Measurements from ENCODE around the gene PROM1.

Gene PROM1

DNA sequence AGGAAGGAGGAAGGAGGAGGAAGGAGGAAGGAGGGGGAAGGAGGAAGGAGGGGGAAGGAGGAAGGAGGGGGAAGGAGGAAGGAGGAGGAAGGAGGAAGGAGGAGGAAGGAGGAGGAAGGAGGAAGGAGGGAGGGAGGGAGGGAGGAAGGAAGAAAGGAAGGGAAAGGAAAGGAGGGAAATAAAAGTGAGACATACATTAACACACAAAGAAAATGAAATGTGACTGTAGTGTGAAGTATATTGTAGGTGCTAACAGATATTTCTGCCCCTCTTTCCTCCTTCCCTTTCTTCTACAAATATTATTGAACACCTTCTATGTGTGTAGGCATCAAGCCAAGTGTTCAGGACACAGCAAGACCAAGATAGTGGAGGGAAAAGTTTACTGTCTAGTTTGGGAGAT, 26.4 kb upstream of the PROM1 start:
- DNase-seq (ENCODE audit: low read depth in 2 of 2) = no peak

DNA sequence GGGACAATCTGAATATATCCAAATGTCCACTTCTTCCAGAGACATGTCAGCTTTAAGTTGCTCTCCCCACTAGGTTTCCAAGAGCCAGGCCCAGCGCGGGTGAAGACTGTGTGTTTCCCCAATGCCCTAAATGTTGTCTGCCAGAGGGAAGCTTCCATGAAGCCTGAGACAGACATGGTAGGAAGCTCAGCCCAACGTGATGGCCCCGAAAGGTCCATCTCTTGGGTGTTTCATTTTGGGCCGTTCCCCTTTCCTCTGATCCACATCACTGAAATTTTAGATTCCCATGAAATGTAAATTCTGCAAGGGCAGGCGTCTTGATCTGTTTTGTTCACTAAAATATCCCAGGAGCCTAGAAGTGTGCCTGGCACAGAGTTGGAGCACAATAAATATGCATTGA, 25.4 kb upstream of the PROM1 start:
- DNase-seq (ENCODE audit: low read depth in 2 of 2) = no peak

DNA sequence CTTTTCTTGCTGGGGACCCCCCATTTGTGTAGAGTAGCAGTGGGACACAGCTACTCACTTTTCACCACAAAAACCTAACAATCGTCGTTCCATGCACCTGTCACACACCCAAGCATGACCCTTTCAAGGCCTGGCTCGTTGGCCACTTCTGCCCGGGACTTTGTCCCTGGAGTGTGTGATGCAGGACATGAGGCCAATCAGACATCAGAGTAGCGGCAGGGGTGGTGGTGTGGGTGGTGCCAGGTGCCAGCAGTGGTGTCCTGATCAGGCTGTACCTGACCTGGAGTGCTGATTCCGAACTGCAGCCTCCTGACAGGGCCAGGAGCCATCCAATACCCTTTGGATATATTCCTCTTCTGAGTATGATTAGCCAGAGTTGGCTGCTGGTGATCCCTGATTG, 23.1 kb upstream of the PROM1 start:
- DNase-seq (ENCODE audit: low read depth in 2 of 2) = no peak

DNA sequence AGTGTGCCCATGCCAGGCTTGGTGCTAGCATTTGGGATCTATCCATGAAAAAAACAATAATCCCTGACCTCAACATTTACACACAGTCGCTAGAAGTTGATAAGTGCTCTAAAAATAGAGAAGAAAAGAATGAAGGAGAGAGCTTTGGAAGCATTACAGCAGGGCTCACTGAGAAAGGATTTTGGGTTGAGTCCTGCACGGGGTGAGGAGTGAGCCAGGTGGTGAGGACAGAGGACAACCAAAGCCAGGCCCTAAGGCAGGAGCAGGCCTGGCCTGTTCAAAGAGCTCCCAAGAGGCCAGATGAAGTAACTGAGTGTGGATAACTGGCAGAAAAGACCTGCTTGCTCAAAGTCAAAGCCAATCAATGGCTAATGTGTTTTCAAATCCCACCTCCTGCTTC, 20.7 kb upstream of the PROM1 start:
- DNase-seq (ENCODE audit: low read depth in 2 of 2) = no peak

DNA sequence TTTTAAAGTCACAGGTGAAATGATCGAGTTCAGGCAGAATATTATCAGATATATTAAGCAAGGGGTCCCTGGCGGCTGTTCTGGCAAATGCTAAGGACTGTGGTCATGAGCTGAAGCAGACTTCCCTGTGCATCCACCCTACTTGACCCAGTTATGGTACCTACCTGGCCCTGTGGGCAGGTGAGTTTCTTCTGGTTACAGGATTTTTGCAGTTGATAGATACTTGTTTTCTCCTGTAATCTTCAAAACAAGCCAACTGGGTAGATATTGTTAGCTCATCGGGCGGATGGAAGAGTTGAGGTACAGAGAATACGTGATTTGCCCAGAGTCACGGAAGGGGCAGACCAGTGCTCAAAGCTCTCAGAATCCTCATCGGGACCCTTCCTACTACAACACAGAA, 18.5 kb upstream of the PROM1 start:
- DNase-seq (ENCODE audit: low read depth in 2 of 2) = no peak

DNA sequence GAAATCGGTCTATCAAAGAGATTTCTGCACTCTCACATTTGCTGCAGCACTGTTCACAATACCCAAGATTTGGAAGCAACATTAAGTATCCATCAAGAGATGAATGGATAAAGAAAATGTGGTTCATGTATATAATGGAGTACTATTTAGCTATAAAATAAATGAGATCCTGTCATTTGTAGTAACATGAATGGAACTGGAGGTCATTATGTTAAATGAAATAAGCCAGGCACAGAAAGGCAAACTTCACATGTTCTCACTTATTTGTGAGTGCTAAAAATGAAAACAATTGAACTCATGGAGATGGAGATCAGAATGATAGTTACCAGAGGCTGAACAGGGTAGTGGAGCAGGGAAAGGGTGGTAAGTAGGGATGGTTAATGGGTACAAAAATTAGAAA, 17.0 kb upstream of the PROM1 start:
- no peak for DNase-seq (ENCODE audit: low read depth in 2 of 2)

DNA sequence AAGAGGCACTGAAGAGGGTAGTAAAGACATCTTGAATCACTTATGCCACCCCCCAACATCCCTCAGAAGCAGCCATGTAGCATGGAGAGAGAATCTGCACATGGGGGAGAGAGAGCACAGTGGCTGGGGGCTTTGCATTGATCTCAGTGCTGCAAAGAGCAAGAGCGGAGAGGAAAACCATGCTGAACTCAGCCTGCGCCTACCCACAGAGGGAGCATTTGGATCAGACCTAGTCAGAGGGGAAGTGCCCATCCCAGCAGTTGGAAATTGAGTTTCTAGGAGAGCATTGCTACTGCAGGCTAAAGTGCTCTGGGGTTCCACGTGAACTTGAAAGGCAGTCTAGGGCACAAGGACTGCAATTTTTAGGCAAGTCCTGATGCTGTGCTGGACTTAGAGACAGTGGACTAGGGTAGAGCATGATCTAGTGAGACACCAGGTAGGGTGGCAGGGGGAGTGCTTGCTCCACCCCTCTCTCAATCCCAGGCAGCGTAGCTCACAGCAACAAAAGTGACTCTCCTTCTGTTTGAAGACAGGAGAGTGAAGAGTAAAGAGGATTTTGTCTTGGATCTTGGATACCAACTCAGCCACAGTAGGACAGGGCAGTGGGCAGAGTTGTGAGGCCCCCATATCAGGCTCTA, 9.0 kb upstream of the PROM1 start:
- DNase-seq (ENCODE audit: low read depth in 2 of 2) = no peak

DNA sequence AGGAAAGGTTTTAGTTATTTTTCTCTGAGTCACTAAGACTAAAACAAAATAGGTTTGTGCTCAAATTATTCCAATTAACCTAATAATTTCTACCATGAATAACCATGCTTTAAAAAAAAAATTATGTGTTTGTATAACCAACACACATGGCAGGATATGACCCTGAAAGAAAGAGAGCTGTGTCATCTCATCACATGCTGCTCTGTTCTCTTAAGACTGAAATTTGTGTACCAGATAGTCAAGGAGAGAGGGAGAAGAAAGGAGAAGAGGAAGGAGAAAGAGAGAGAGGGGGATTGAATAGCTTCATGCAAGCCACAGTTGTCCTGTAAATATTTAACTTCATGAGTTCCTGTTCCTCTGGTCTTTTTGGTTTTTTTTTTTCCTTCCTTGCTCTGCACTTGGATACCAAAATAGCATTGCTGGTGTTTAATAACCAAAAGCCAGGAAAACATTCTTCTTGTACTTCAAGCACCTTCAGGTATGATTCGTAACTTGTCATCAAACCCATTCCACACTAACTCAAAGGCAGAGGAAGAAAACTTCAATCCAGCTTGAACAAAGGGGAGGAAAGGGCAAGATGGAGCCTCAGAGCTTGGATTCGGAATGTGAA, 6.4 kb upstream of the PROM1 start:
- DNase-seq (ENCODE audit: low read depth in 2 of 2) = no peak

DNA sequence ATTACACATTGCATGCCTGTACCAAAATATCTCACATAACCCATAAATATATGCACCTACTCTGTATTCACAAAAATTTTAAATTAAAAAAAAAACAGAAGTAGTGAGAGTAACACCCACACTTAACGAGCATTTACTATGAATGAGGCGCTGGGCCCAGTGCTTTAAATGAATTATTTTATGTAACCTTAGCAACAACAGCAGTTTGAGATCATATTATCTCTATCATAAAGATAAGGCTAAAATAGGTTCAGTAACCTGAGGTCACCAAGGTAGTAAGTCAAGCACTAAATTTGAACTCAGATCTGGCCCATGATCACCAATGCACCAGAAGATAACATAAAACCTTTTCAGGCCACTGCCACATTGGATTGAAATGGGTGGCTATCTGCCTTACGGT, 5.3 kb upstream of the PROM1 start:
- DNase-seq (ENCODE audit: low read depth in 2 of 2) = no peak

DNA sequence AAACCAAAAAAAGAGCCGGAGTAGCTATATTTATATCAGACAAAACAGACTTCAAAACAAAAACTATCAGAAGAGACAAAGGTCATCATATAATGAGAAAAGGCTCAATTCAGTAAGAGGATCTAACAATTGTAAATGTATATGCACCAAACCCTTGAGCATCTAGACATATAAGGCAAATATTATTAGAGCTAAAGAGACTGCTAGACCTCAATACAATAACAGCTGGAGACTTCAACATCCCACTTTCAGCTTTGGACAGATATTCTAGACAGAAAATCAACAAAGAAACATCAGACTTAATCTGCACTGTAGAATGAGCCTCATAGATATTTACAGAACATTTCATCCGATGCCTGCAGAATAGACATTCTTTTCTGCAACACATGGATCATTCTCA, 4.8 kb upstream of the PROM1 start:
- DNase-seq (ENCODE audit: low read depth in 2 of 2) = no peak

DNA sequence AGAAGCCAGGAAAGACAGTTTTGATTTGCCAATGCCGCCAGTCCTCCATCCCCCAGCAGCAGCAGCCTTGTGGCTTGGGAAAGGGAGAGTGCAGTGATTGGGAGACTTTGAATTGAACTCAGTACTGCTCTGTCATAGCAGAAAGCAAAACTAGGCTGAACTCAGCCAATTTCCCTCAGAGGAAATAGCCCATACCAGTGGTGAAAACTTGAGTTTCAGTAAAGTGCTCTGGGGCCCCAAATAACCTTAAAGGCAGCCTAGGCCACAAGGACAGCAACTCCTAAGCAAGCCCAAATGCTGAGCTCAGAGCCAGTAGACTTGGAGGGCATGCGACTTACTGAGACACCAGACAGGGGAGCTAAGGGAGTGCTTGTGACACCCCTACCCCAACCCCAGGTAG, 2.0 kb upstream of the PROM1 start:
- DNase-seq (ENCODE audit: low read depth in 2 of 2) = no peak

DNA sequence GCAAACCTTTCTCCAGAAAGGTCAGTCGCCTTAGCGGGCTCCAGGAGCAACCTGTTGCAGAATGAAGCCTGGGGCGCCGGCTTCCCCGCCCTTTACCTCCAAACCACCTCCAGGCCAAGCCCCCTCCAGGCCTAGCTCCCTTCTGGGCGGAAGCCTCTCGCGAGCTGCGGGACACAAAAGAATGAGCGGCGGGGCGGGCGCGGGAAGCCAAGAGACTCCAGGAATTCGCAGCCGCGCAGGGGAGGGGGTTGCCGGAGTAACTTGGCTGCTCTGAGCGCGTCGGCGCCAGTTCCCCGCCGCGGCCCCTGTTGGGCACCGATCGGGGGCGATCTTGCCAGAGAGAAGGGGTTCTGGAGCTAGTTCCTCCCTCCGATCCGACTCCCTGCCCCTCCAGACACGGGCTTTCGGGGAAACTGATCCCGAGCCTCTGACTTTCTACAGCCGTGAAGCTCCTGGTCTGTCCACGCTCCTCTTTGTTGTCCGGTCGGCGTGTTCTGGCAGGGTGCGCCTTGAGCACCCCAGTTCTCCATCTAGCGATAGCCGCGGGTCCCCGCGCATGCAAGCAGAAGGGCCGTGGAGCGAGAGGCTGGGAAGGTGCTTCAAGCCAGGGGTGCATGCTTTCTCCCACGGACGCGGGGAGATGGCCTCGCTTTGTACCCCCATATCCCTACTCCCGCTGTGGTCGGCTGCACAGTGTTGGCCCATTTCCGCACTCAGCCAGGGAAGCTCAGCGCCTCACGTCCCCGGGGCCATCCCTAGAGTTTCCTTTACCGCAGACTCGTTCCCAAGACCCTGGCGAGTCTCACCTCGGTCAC, 1.2 kb downstream of the PROM1 start:
- peak in 1 of 2 donors; percentile 16 for DNase-seq (ENCODE audit: low read depth in 2 of 2)

DNA sequence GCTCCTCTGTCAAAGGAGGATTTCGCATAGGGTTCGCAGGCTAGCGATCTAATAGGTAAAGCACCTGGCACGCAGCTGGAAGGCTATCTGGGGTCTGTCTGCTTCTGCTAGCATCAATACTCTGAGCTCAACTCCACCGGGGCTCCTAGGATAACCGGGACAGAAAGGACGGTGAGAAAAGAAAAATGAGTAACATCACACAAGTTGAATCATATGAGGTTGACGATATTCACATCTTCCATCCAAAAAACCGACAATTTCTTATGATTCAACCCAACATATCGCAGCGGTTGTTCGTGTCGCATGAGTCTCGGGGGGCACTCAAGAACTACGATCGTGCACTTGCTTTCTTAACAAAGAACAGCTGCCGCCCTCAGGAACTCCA, 1.8 kb downstream of the PROM1 start:
- DNase-seq (ENCODE audit: low read depth in 2 of 2) = no peak

DNA sequence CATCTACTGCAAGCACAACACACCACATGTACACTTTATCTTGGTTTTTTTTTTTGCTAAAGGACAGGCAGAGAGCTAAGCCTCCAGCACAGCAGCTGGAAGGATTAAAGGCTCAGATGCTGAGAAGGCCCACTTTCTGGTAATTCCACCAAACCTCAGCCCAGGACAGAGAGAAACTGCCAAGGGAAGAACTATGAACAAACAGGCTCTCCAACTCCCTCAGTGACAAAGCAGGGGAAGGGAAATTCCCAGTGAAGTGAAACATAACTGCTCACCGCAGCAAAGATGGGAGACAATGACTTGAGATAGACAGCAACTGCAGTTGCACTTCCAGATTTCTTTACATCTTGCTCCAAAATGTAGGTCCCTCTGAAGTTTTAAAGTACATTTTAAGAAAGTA, 4.8 kb downstream of the PROM1 start:
- no peak for DNase-seq (ENCODE audit: low read depth in 2 of 2)

DNA sequence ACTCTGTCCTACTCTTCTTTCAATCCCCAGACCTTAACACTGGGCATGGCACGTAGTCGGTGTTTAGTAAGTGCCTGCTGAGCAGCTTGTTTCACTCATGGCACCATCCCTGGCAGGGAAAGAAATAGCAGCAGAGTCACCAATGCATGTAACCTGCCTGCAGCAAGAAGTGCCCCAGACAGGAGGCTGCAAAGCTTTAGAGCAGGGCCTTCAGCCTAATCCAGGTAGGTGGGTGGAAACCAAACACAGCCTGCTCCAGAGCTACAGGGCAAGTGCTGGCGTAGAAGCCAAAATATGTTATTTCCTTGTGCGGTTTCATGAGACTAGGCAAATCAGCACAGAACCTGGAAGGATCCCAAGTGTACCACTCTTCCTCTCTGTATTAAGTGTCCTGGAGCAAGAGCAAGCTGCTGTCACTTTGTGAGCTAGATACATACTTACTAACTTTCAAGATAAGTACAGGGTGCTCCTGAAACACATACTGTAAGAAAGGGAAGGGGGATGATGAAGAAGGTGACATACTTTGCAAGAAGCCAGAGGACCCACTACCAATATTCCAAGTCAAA, 5.5 kb downstream of the PROM1 start:
- DNase-seq (ENCODE audit: low read depth in 2 of 2) = no peak

DNA sequence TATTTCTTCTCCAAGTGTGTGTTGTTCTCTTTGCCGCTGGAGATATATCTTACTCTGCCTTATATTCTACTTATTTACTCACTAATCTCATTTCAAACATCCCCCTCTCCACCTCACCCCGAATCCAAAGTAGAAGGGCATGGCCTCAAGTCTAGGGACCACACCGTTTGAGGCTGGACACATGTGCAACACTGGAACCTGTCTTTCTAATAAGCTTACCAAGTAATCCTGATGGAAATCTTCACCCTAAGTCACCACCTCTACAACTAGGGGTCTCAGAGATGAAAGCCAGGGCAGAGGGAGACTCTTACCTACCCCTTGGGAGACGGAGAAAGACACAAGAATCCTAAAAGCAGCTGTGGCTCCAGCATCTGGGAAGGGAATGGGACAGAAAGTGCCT, 6.0 kb downstream of the PROM1 start:
- DNase-seq (ENCODE audit: low read depth in 2 of 2) = no peak

DNA sequence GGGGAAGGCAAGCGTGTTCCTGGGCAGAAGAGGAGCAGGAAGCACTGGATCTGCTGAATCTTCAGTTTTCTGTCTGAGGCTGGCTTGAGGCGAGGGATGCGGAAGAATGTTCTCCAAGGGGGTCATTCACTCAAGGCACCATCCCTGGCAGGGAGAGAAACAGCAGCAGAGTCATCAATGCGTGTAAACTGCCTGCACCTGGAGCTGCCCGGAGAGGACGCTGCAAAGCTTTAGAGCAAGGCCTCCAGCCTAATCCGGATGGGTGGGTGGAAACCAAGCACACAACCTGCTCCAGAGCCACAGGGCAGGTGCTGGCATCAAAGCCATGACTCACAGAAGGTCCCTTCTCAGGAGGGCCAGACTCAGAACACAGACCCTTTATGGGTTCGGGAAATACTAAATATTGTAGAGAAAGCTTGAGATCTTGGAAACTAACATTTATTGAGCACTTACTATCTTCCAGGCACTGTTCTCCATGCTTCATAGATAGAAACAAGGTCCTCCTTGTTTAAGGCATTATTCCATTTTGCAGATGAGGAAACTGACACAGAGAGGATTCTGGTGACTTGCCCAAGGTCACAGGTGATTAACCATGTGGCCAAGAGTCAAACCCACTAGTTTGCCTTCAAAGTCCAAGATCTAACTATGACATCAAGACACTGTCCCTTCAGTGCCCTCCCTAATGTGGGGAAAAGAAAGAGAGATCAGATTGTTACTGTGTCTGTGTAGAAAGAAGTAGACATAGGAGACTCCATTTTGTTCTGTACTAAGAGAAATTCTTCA, 7.7 kb downstream of the PROM1 start:
- DNase-seq (ENCODE audit: low read depth in 2 of 2) = no peak

DNA sequence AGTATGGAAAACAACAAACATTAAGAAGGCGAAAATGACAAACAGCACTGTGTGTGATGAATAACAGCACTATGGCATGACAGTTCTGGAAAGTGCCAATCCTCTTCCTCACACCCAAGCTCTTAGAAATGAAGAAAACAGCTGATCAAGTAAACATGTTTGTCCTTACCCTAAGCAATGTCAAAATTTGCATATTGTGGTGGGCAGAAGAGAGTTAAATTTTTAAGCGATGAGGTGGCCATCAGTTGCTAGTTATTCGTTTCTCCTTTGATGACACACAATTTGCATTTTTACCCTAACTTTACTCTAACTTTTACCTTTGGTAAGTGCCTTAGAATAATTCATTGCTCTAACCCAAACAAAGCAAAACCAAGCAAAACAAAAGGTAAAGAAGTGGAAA, 8.8 kb downstream of the PROM1 start:
- DNase-seq (ENCODE audit: low read depth in 2 of 2) = no peak

DNA sequence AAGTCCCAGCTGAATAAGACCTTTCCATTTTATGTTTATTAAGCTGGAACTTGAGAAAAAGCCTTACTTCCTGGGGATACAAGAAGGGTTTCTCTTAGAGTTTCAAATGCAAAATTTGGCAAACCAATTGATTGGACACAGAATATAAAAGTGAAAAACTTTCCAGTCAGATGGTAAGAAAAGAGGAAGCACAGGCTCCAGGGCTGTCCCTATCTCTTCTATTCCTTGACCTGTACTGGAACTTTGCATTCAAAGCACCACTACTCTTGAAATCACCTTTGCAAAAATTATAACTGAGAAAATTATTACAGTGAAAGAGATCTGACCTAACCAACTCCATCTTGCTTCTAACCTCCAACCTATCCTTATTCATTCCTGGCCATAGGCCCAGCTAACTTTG, 11.7 kb downstream of the PROM1 start:
- no peak for DNase-seq (ENCODE audit: low read depth in 2 of 2)

DNA sequence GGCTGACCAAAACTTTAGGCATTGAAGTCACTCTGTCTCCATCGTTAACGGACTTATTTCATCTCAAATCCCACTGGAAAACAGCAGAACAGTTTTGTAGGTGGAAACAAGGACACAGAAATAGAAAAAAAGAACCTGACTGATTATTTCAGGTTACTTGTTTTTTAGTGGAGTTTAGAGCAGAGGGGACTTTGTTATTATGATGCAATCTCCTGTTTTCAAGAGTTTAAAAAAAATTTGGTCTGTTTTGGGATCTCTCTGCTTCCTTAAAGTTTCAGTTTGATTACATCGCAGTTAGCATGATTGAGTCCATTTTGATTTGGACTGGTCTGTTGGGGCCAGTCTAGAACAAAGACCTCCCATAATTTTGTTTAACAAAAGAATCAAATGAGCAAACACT, 13.6 kb downstream of the PROM1 start:
- DNase-seq (ENCODE audit: low read depth in 2 of 2) = no peak

DNA sequence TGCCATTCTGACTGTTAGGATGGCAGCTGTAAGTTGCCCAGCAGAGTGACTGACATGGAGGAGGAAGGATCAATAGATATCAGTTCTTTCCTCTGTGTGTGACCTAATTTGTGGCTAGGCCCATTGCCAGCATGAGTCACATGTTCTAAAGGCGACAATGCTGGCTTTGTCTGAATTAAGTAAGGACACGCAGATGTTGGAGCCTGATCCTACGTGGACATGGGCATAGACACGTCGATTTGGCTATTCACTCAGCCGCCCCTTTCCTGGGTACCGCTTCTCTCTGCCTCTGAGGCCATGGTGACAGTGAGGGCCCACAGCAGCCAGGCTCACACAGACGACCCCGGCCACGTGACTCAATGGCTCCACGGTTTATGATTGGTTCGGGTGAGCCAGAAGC, 16.3 kb downstream of the PROM1 start:
- no peak for DNase-seq (ENCODE audit: low read depth in 2 of 2)

DNA sequence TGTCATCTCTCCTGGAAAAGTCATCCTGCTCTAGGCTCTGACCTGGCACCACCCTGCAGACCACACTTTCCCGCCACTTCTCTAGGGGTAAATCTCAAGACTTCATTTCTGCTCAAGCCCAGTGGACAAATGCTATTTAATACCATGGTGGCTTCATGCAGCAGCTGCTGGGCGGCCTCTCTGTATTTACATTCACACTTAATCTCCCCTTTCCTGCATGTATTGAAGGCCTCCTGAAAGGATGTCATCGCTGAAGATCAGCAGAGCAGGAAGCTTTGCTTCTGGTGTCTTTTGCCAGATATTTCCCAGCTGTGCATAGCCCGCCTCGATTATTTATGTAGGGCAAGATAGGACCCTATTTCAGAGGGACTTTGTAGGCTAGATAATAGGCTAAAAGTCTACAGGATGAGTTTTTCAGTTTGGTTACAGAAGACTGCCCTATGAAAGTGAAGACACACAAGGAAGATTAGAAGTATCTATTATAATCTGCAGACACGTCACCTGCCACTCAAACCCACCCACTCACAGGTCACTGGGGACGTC, 17.2 kb downstream of the PROM1 start:
- DNase-seq (ENCODE audit: low read depth in 2 of 2) = no peak

Data from stimulated activated CD4-positive, alpha-beta T cell treated with anti-CD3 and anti-CD28 coated beads, Interleukin-1b, Interleukin-23, amount 100 ng/mL, for 4 hours (primary cell).